ENCODE measurements around the gene FREM1.

Gene FREM1

GRCh38 chr9:14941501-14942405 lies 31.5 kb upstream of the FREM1 start:
- no peak overlapping the region for H3K27ac ChIP-seq
- TF ChIP-seq, protein P1, sequence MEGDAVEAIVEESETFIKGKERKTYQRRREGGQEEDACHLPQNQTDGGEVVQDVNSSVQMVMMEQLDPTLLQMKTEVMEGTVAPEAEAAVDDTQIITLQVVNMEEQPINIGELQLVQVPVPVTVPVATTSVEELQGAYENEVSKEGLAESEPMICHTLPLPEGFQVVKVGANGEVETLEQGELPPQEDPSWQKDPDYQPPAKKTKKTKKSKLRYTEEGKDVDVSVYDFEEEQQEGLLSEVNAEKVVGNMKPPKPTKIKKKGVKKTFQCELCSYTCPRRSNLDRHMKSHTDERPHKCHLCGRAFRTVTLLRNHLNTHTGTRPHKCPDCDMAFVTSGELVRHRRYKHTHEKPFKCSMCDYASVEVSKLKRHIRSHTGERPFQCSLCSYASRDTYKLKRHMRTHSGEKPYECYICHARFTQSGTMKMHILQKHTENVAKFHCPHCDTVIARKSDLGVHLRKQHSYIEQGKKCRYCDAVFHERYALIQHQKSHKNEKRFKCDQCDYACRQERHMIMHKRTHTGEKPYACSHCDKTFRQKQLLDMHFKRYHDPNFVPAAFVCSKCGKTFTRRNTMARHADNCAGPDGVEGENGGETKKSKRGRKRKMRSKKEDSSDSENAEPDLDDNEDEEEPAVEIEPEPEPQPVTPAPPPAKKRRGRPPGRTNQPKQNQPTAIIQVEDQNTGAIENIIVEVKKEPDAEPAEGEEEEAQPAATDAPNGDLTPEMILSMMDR (IDR thresholded peaks at IDR 0.05; ENCODE audit: low read depth, low read length, missing control alignments): no peak
- no peaks in the 10 kb centered on the region for H3K36me3 ChIP-seq (replicated peaks)
- in situ Hi-C loops (cut with HindIII; ENCODE audit: low pct_ligation_motif_present, low sequenced_read_pairs): no loop called here
- H3K4me3 ChIP-seq (ENCODE audit: low read depth, low read length): no peak overlapping the region
- DNase-seq: no peak
- no peaks in the 10 kb centered on the region for H3K27me3 ChIP-seq (replicated peaks)

DNA sequence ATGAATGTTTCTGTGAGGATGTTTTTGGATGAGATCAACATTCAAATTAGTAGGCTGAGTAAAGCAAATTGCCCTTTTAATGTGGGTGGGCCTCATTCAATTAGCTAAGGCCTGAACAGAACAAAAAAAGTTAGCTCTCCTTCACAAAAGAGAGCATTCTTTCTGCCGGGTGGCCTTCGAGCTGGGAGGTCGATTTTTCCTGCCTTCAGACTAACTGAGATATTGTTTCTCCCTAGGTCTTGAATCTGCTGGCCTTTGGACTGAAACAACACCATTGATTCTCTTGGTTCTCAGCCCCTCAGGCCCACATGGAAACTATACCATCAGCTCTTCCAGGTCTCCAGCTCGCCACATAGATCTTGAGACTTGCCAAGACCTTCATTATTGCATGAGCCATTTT lies 29.1 kb upstream of the FREM1 start:
- Histone ChIP-seq H3K36me3 (replicated peaks) (no peaks in the 10 kb centered on the region), H3K27me3 (replicated peaks) (no peaks in the 10 kb centered on the region), H3K27ac (no peak overlapping the region), H3K4me3 (ENCODE audit: low read depth, low read length) (no peak overlapping the region)
- DNase-seq: no peak
- in situ Hi-C loops (cut with HindIII; ENCODE audit: low pct_ligation_motif_present, low sequenced_read_pairs): no loop called here
- TF ChIP-seq, protein P1 (IDR thresholded peaks at IDR 0.05; ENCODE audit: low read depth, low read length, missing control alignments): no peak

- DNase-seq: no peak
- H3K27me3 ChIP-seq (replicated peaks): no peaks in the 10 kb centered on the region
- no peak overlapping the region for H3K4me3 ChIP-seq (ENCODE audit: low read depth, low read length)
- no peaks in the 10 kb centered on the region for H3K36me3 ChIP-seq (replicated peaks)
- TF ChIP-seq, protein P1 (IDR thresholded peaks at IDR 0.05; ENCODE audit: low read depth, low read length, missing control alignments): no peak
- in situ Hi-C loops (cut with HindIII; ENCODE audit: low pct_ligation_motif_present, low sequenced_read_pairs): no loop called here
- H3K27ac ChIP-seq: no peak overlapping the region
These were observed 27.0 kb upstream of the FREM1 start for GRCh38 chr9:14937216-14937615.

- no peak overlapping the region for H3K4me3 ChIP-seq (ENCODE audit: low read depth, low read length)
- H3K27ac ChIP-seq: no peak overlapping the region
- in situ Hi-C loops (cut with HindIII; ENCODE audit: low pct_ligation_motif_present, low sequenced_read_pairs): no loop called here
- DNase-seq: no peak
- TF ChIP-seq, protein P1 (IDR thresholded peaks at IDR 0.05; ENCODE audit: low read depth, low read length, missing control alignments): no peak
- no peaks in the 10 kb centered on the region for H3K36me3 ChIP-seq (replicated peaks)
- H3K27me3 ChIP-seq (replicated peaks): no peaks in the 10 kb centered on the region
These were observed 26.3 kb upstream of the FREM1 start for GRCh38 chr9:14936491-14936890.

DNA sequence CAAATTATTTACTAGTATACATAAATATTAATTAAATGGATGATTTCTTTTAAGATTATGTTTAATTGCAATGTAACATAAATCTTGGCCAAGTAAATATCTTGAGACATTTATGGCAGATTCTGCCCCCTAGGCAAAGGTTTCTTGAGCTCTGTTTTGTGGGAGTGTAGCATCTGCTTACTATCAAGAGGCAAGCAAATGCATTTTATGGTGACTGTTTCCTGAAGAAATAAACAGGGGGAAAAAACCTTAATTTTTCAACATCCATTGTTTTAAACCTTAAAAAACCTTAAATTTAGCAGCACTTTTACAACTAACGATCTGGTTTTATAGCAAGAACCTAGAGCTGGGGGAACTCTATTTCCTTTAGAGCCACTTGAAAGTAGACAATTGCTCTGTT lies 25.7 kb upstream of the FREM1 start:
- Histone ChIP-seq H3K27me3 (replicated peaks) (no peaks in the 10 kb centered on the region), H3K27ac (no peak overlapping the region), H3K4me3 (ENCODE audit: low read depth, low read length) (no peak overlapping the region), H3K36me3 (replicated peaks) (no peaks in the 10 kb centered on the region)
- in situ Hi-C loops (cut with HindIII; ENCODE audit: low pct_ligation_motif_present, low sequenced_read_pairs): no loop called here
- TF ChIP-seq, protein P1 (IDR thresholded peaks at IDR 0.05; ENCODE audit: low read depth, low read length, missing control alignments): no peak
- DNase-seq: no peak

Data from brain microvascular endothelial cell (primary cell).